Liver (tissue), 3 donors: Measurements from ENCODE around the gene EXD3.

ENCODE experiments used
- CTCF ChIP-seq: fragments of 150-350 bp; IDR thresholded peaks from 2 replicates; pipeline ENCODE4 v1.5.1; 2017; ENCODE audit warnings: improper control_type of control experiment, low read depth, low read length; ENCODE audit not compliant: missing input control
- EGR1 ChIP-seq, 2 donors: IDR thresholded peaks; 2 replicates each; pipeline ENCODE4 v1.6.1; 2016 to 2018; ENCODE audit warnings: antibody characterized with exemption in 2 of 2, low read depth in 2 of 2
- HNF4G ChIP-seq: IDR thresholded peaks from 2 replicates; pipeline ENCODE4 v1.6.1; 2016; ENCODE audit warnings: antibody characterized with exemption
- JUND ChIP-seq, 2 donors: IDR thresholded peaks; 2 replicates each; pipeline ENCODE4 v1.6.1; 2016; ENCODE audit warnings: antibody characterized with exemption in 2 of 2
- MAX ChIP-seq: IDR thresholded peaks from 2 replicates; pipeline ENCODE4 v1.6.1; 2016; ENCODE audit warnings: antibody characterized with exemption
- RAD21 ChIP-seq, 2 donors: IDR thresholded peaks; 2 replicates each; pipeline ENCODE4 v1.6.1; 2016; ENCODE audit warnings: antibody characterized with exemption in 2 of 2, mild to moderate bottlenecking in 2 of 2
- REST ChIP-seq: IDR thresholded peaks from 2 replicates; pipeline ENCODE4 v1.6.1; 2016; ENCODE audit warnings: antibody characterized with exemption, mild to moderate bottlenecking
- SP1 ChIP-seq: IDR thresholded peaks from 2 replicates; pipeline ENCODE4 v1.6.1; 2018; ENCODE audit warnings: antibody characterized with exemption, mild to moderate bottlenecking
- TAF1 ChIP-seq: conservative IDR thresholded peaks from 2 replicates; pipeline ENCODE4 v1.6.1; 2016; ENCODE audit warnings: antibody characterized with exemption, mild to moderate bottlenecking
- YY1 ChIP-seq: IDR thresholded peaks from 2 replicates; pipeline ENCODE4 v1.6.1; 2016; ENCODE audit warnings: antibody characterized with exemption, mild to moderate bottlenecking
- ZBTB33 ChIP-seq: IDR thresholded peaks from 2 replicates; pipeline ENCODE4 v1.6.1; 2016; ENCODE audit warnings: antibody characterized with exemption
- donor health status: healthy.
- donor health status: healthy.

- TF ChIP-seq CTCF (no peak), ZBTB33 (no peak), RAD21 (IDR thresholded peaks at IDR 0.05) (no peak), TAF1 (no peak), SP1 (no peak), REST (no peak), YY1 (no peak), MAX (no peak), JUND (IDR thresholded peaks at IDR 0.05) (no peak), HNF4G (no peak), EGR1 (IDR thresholded peaks at IDR 0.05; ENCODE audit: low read depth in 2 of 2) (no peak)
These were observed 7.5 kb downstream of the EXD3 start for GRCh38 chr9:137415451-137415850.
